ENCODE data around the gene SLC51B.

DNA sequence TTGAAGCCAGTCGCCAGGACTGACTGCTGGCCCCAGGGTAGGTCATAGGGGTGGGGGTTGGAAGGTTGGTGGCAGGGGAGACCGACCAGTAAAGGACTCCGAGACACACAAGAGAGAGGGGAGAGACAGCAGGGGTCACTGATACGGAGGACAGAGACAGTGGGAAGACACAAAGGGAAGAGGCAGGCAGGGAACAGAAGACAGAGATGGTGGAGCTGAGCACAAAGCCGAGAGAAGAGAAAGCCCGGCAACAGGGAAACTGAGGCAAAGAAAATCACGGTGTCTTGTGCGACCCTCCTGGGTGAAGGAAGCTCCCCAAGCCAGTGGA is 22.1 kb downstream of the SLC51B start:
- TF ChIP-seq POLR2A (IDR thresholded peaks at IDR 0.05), result no peak
- TF ChIP-seq POLR2AphosphoS5 (IDR thresholded peaks at IDR 0.05), result no peak

Data from spleen (tissue), 3 donors.